Sigmoid colon (tissue), 4 donors: ENCODE results near the gene SIRT6.

ENCODE experiments used
- CTCF ChIP-seq, 4 experiments: fragments of 450-650 bp in 3 of 4; fragments of 200-600 bp in 1 of 4; IDR thresholded peaks; one replicate each; pipeline ENCODE4 v1.5.1; 2016 to 2019; ENCODE audit warnings: antibody characterized with exemption in 4 of 4, mild to moderate bottlenecking in 3 of 4, moderate library complexity in 2 of 4
- EP300 ChIP-seq, 4 donors: sonication (generic); formaldehyde crosslinking; IDR thresholded peaks; one replicate each; pipeline ENCODE4 v1.6.1; 2017; ENCODE audit warnings: antibody characterized with exemption in 4 of 4

DNA sequence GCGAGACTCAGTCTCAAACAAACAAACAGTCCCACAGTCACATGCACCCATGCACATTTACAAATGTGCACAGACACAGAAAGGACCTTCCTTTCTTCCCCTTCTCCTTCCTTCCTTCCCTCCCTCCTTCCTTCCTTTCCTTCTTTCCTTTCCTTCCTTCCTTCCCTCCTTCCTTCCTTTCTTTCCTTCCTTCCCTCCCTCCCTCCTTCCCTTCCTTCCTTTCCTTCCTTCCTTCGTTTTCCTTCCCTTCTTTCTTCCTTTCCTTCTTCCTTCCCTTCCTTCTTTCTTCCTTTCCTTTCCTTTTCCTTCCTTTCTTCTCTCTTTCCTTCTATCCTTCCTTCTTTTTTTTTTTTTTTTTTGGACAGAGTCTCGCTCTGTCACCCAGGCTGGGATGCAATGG, 30.8 kb upstream of the SIRT6 start:
- TF ChIP-seq CTCF (IDR thresholded peaks at IDR 0.05) (no peak), EP300 (IDR thresholded peaks at IDR 0.05) (no peak)
